GM19351 (cell line): ENCODE data around the gene LANCL1.
A peak's percentile ranks its signal among the peaks of the same experiment; 100 is the strongest.
"Not testable (repeated sequence)": the region's sequence is repeated elsewhere in the genome, so short reads cannot be mapped to it uniquely, and the experiment has no call there.

Source experiments
- ATAC-seq: cut with Tn5 transposase; IDR thresholded peaks from one replicate; pipeline ENCODE4 v1.9.1; 2021; ENCODE audit warnings: mild to moderate bottlenecking, moderate library complexity; ENCODE audit not compliant: unreplicated experiment

Gene LANCL1

DNA sequence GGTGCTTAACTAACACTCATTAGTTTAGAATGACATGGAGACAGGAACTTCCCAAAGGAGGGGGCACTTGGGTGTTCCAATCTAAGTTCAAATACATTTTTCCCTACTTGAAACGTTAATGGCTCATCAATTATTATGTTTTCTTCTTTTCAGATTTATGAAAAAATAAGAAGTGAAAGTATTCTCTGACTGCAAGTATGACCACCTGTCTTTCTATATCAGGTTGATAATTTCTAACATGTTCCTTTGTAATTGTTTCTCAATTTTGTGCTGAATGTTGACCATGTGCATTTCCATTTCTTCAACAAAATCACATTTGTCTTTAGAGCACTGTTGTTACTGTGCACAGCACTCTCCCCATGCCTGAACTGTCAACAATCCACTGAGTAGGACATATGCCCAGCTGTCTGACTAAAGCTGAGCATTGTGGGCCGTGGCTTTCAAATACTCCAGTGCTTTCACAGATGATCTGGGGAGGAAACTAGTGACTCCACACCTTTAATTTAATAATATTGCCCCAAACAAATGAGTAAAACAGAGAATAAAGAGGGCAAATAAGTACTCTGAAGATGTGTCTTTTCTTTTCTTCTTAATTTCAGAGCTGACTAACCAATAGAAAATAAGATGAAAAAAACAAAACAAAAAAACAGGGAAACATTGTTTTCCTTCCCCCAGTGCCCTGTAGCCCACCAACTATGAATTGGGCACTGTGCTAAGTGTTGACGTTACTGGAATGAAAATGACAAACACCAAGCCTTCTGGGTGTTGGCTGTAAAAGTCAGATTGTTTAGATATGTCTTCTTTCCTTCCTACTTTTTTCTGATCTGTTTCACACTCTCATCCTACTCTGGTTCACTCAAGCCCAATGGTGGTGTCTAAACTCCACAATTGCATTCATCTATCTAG, 16.0 kb downstream of the LANCL1 start:
- ATAC-seq, result peak; percentile 62

DNA sequence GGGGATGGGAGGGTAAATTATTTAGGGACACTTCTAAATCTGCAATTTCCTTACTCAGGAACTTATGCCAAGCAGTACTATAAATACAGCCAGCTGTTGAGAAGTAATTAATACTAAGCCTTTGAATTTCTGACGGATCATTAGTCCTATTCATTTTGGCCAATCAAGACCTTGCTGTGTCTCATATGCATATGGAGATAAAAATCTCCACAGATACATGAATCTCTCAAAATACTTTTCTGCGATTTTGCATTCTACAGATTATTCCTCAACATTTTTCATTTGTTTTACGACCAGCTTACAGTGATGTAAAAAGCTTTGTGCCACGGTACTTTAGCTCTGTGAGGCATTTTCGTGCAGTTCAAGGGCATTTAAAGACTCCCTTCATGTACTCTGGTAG, 16.7 kb downstream of the LANCL1 start:
- no peak for ATAC-seq

DNA sequence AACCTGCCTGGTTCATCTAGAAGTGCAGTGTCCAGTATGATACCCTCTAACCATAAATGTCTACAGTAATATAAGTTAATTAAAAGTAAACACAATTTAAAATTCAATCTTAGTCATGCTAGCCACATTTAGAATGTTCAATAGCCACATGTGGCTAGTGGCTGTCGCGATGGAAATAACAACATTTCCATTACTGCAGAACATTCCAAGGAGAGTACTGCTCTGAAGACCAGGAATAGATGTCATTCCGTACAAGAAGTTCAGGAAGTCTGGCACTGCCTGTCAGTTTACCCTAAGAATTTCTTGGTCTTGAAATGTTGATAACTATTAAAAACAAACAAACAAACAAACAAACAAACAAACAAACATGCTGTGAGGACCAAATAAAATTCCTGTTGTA, 17.2 kb downstream of the LANCL1 start:
- no peak for ATAC-seq

DNA sequence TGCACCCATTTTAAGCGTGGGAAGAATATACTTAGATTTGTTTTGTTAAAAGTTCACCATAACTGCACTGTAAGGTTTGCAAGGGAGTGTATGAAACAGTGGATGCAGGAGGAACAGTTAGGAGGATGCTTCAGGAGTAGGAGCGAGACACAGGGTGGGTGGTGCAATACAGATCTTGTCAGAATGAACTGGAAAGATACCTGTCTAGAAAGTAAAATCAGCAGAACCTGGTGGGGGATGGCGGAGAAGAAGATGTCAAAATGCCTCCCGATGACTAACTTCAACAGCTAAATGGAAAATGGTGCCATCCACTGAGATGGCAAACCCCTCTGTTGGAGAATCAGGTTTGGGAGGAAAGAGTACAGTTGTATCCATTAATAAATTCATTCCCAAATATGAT, 18.2 kb downstream of the LANCL1 start:
- ATAC-seq, result no peak

DNA sequence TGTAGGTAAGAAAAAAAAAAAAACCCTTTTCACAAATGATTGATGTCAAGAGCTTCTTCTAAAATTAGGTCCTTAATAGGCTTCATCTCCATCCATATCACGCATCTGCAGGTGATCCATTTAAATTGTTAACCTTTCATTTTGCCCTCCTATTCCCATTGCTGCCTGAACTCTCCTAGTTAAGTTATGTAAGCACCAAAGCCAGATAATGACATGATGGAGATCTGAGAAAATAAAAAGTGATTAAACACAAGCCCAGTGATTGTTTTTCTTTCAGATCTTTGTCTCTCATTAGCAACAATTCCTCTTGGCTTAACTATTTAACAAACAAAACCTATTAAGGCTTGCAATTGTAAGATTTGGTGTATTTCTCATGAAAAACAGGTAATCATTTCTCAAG, 20.0 kb downstream of the LANCL1 start:
- no peak for ATAC-seq

DNA sequence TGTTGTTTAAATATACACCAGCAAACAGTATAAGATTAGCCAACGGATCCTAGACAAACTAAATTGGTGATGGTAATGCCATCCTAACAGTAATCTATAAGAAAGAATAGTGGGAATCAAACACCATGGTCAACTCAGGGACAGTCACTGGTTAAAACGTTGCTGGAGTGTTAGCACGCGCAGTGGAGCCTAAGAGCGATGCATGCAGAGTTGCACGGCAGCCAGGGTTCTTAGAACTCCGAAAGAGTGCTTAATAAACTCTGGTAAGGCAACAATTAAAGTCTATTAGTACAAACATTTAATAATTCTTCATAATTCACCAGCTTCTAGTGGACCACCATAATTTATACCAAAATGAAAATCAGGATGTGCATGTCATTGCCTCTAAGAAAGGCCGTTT, 22.2 kb downstream of the LANCL1 start:
- ATAC-seq, result no peak

DNA sequence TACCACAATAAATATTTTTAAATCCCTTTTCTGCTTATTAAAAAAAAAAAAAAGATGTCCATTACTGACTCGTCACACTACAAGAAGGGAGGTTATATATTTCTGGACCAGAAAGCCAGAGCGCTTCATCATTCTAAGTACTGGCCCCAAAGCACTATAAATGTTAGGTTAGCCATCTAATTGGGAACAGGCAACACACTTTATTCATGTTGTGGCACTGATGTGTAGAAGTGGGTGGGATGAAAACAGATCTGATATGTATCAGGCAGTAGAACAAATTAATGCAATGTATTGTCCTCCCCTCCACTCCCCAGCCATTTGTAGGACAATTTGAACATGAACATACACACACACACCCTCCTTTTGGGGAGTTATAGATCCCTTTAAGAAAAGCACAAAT, 24.4 kb downstream of the LANCL1 start:
- ATAC-seq, result no peak

DNA sequence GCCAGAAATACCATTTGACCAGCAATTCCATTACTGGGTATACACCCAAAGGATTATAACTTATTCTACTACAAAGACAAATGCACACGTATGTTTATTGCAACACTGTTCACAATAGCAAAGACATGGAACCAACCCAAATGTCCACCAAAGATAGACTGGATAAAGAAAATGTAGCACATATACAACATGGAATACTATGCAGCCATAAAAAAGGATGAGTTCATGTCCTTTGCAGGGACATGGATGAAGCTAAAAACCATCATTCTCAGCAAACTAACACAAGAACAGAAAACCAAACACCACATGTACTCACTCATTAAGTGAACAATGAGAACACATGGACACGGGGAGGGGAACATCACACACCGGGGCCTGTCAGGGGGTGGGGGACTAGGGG, 25.6 kb downstream of the LANCL1 start:
- ATAC-seq, result not testable (repeated sequence)

DNA sequence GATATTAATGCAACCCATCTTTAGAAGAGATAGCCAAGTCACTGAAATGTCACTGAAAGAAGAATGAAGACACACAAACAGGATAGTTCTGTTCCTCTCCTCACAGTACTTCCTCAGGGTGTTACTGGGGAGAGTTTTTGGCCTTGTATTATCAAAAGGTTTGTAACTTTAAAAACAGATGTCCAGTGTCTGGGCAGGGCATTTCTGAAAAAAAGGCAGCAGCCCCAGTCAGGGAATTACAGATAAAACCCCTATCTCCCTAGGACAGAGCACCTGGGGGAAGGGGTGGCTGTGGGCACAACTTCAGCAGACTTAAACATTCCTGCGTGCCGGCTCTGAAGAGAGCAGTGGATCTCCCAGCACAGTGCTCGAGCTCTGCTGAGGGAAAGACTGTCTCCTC, 30.8 kb downstream of the LANCL1 start:
- ATAC-seq, result no peak

DNA sequence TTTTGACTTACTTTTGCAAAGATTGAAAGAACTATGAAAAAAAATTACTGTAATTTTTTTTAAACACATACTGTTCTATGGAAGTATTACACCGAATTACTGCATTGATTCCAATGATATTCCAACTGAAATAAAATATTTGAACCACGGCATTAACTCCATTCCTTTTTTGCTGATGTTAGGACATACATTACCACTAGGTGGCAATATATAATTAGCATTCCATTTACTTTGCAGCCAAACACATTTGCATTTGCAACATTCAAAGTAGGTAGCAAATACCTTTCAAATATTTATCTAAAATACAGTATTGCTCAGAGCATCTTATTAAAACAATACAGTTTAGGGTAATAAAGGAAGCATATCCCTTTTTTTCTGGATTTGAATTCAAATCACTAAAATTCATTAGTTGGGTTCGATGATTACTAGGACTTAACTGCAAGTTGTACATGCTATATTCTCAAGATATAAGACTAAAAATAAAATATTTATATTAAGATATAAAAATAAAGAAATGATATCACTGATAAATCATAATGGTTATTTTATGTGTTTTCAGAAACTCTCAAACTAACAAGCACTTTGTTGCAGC, 31.3 kb downstream of the LANCL1 start:
- peak; percentile 62 for ATAC-seq

DNA sequence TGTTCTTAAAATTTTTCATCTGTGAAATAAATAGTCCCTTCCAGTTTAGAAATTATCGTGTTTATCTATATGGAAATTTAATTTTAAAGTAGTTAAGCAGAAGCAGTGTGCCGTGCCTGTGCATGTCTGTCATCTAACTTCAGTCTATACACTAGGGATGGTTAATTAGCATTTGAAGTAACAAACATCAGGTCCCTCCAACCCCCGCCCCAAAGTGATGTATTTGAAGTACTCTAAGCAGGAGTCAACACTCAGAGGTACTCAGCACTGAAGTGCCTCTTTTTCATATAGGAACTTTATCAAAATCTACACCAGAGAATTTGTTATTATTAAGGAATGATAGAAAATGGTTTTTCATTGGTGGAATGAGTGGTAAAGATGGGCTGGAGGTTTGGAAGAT, 33.0 kb downstream of the LANCL1 start:
- ATAC-seq, result no peak

DNA sequence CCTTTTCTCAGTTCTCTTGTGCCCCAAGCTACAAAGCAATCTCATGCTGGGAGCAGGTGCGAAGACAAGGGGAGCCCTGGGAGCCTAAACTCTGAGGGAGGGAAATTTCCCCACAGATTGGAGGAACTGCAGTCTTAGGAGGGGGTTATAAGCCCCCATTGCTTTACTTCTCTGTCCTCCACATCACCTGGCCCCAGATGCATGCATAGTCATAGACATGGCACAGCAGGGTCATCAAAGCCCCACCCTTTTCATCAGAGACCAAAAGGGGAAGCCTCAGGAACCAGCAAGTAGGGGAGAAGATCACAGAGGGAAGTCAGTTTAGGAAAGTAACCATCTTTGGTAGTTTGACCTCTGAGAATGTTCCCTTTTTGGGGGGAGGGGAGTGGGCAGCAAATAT, 33.7 kb downstream of the LANCL1 start:
- no peak for ATAC-seq

DNA sequence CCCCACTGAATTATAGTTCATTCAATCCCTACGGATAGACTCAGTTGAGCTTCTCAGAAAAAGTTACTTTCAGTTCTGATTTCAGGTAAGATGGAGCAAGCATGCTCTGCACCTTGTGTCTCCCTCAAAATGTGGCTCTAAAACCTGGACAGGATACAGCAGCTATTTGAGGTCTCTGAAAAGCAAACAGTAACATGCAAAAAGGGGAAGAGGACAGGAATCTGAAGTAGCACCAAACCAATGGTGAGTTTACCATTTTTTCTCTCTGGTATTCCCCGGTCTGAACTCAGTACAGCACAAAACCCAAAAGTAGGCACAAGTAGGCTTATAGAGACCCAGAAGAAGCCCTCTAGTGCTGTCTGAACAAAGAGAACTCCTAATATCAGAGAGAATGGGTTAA, 34.1 kb downstream of the LANCL1 start:
- ATAC-seq, result no peak

DNA sequence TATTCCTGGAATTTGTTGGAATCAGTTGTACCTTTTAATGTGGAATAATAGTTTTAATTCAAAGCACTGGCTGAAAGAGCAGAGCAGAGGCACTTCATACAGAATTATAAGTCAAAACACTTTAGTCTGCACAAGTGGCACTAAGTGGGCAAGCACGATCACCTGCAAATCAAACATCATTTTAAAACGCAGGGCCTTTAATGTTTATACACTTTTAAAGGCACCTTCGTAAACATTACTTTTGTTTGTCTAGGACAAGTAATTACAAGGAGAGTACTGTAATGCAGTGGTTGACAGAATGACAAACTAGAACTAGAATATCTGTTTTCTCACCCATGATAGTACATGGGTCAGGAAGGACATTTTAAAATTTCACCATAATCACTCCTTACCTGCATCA, 36.4 kb downstream of the LANCL1 start:
- no peak for ATAC-seq

DNA sequence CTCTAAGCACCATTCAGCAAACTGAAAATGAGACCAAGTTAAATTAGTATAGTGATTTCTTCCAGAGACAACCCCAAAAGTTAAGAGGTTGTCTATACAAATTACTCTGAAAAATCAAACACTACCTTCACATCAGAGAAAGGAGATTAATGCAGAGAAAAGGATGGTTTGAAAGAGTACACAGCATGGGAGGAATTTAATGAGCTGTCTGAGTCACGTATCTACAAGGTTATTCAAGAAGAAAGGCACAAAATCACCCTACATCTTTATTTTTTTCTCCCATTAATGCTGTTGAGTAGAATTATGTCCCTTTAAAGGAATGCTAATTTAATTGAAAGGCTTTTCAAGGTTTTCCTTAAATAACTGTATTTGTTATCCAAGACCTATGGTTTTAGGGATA, 41.1 kb downstream of the LANCL1 start:
- no peak for ATAC-seq

DNA sequence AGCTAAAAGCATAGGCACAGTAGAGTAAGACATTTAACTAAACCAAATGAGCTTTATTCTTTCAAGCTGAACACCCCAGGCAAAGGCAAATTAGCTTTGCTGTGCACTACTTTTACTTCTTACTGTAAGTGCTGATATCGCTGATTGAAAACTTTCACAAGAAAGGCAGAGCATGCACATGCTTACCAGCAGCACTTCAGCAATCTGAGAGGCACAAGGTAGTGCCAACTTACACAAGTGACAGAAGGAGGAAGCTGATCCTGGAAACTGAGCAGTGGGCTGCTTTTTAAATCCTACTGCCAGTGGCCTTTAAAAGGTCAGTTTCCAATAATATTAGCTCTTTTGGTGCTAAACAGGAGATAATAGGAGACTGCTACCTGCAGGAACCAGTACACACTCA, 43.9 kb downstream of the LANCL1 start:
- no peak for ATAC-seq

DNA sequence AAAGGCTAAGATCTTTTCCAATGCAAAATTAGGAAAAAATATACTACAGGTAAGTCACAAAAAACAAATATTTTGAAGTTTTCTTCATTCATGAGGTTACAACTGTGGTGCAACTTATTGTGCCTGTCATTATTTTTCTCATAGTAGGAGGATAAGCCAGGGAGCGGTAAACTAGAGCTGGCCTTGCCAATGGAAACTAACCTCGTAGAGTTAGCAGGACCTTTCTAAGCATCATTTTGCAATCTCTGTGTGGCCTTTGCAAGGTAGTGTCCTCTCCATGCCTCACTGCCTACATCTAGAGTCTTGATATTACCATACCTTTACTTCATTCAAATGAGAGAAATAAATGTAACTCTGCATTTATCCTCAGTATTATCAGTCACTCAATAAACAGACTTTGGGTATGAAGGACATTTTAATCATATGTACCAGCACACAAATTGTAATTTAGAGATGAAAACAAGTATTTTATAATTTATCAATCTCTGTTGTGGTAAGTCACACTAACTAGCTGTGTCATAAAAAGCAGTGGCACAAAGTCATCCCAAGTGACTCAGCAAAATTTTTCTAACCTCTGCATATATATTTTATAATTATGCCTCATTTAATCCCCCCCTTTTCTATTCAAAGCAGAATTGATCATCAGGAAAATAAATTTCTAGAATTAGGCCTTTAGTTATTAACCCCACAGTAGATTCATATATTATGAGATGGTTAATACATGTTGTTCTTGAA, 47.0 kb downstream of the LANCL1 start:
- ATAC-seq, result no peak

DNA sequence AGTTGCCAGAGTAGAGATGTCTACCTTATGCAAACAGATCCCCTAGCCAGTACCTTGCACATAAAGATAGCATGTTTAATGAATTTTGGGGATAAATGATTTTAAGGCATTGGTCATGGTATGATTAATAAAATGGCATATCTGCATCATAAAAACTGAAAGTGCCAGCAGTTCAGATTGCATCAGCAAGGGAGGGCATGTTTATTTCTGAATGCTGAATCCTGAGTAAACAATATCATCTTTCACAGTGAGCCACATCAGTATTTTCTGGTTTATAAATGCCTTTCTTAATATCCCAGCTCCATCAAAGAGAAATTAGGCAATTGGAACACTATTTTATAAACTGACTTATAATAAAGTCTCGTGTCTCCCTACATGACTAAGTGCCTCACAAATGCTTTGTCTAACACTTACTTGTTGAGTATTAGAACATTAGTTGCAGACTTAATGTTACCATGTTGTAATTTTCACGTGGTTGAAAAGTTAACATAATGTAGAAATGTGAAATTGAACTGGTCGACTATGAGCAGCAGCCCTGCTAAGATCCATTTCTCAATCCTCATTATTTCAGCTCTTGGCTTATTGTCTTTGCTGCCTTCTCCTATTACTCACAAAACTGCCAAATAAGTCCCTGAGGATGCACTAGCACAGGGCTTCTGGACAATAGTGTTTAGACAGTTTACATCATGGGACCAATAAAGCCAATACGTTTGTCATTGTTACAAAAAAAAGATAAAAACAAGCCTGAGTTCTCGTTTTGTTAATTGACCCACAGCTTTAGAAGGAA, 48.0 kb downstream of the LANCL1 start:
- ATAC-seq, result no peak

DNA sequence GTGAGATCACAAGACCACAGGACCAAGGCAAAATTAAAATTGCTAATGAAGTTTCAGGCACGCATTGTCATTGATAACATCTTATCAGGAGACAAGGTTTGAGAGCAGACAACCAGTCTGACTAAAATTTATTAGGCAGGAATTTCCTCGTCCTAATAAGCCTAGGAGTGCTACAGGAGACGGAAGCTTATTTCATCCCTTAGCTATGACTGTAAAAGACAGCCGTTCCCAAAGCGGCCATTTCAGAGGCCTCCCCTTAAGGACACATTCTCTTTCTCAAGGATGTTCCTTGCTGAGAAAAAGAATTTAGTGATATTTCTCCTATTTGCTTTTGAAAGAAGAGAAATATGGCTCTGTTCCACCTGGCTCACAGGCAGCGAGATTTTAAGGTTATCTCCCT, 49.2 kb downstream of the LANCL1 start:
- not testable (repeated sequence) for ATAC-seq

DNA sequence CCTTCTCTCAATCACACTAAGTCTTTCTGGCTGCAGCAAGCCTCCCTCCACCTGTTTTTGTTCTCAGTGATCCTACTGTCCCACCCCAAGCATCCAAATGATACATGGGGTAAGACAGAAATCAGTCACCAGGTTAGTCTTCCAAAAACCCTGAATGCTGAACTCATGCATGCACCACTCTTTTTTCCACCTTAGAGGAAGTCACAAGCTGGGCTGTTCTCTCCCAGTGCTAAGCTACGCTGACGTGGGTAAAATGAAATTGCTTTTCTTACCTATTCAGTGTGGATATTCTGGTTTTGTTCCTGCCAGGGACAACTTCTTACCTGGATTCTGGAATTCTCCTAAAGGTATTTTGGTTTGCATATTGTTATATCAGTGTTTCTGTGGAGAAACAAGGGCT, 54.2 kb downstream of the LANCL1 start:
- no peak for ATAC-seq

DNA sequence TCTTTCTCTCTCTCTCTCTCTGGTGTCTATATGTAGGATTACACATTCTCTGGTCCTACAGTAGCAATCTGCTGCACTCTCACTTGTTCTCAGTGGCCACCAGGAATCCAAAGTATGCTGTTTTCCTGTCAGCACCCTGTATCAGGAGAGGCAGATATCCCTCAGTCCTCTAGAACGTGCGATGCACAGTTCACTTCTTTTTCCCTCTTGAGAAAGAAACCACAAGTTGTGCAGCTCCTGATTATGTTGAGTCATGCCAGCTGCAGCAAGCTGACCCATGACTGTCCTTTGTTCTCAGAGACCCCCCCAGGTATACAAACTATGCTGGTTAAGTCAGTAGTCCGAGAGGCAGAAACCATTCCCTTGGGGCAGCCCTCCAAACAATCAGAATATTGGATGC, 54.6 kb downstream of the LANCL1 start:
- no peak for ATAC-seq
